H1 (cell line): ENCODE measurements around the gene ST3GAL3. TPM values are rescaled to one million over a fixed set of nuclear protein-coding genes. Genes with fewer than 3 reads are reported as not detected.

Source experiments
- CBX5 ChIP-seq: fragments of 300-800, 300-1000 bp; sonication (generic); IDR thresholded peaks from 2 replicates; pipeline ENCODE4 v1.7.1; 2016; ENCODE audit warnings: antibody characterized with exemption, low read length, low read depth
- NANOG ChIP-seq: IDR thresholded peaks from 2 replicates; pipeline ENCODE4 v1.6.1; 2011; ENCODE audit warnings: low read length, low read depth, mild to moderate bottlenecking, inconsistent platforms; ENCODE audit not compliant: insufficient read depth, poor library complexity, severe bottlenecking
- SP2 ChIP-seq: IDR thresholded peaks from 2 replicates; pipeline ENCODE4 v1.6.1; 2012; ENCODE audit warnings: mild to moderate bottlenecking, low read length, inconsistent platforms
- polyA plus RNA-seq, 7 experiments: library from polyadenylated mRNA; depleted of rRNA in 3 of 7; stranded (reverse) in 5 of 7; unstranded in 2 of 7; fragments of >200 nt in 5 of 7; fragments of 200-250 nt in 2 of 7; gene quantifications; 1 replicate in 5 of 7; 2 replicates in 1 of 7; 4 replicates in 1 of 7; pipeline versions ENCODE4 v1.2.1 to v1.2.3, GENCODE V29; 2011 to 2013; ENCODE audit warnings: missing spikeins in 2 of 7, mixed read lengths in 2 of 7
- total RNA-seq: library from RNA; stranded (reverse); fragmentation: NEBNext Ultra II Directional; extraction: Animal tissue kit (Norgen Biotek cat#: 25700); gene quantifications from 2 replicates; pipeline ENCODE4 v1.2.1, GENCODE V29; 2021

Gene ST3GAL3
- total and polyA plus RNA-seq, 2 of the 8 experiments (the other 6 are each of a cell fraction or from before 2014, with no cell fraction given): 6.8 to 7.0 TPM

DNA sequence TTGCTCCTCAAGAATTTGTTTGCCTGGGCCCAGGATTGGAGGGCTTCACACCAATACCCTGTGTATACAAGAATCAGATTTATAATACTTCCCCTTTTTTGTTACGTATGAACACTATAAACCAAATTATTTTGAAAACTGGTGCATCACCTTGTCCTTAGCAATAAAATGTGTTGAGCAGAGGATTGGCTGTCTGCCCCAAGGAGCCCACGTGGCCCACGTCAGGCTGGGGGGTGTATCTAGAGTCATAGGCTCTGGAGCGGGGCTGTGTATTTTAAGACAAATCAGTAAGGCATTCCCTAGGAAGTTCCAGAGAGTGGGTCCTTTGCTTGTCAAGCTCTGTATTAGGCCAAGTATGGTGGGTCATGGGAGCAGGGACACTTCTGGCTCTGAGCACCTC, 2.0 kb upstream of the ST3GAL3 start (continued):
- TF ChIP-seq SP2: no peak
- no peak for TF ChIP-seq NANOG
- no peak for TF ChIP-seq CBX5
